Prostate gland (tissue), 2 donors: ENCODE measurements around the gene TBX10.
A peak's percentile ranks its signal among the peaks of the same experiment; 100 is the strongest.

ENCODE experiments used
- CTCF ChIP-seq, 4 experiments: fragments of 200-600 bp in 2 of 4; fragments of 450-650 bp in 2 of 4; sonication (generic) in 2 of 4; IDR thresholded peaks; 1 replicate in 3 of 4; 2 replicates in 1 of 4; pipeline ENCODE4 v1.5.1; 2016 to 2019; ENCODE audit warnings: antibody characterized with exemption in 4 of 4, mild to moderate bottlenecking in 2 of 4, moderate library complexity in 2 of 4
- POLR2A ChIP-seq: fragments of 450-650 bp; IDR thresholded peaks from one replicate; pipeline ENCODE4 v1.6.1; 2016; ENCODE audit warnings: antibody characterized with exemption, mild to moderate bottlenecking

GRCh38 chr11:67640021-67640757 lies 626 bp upstream of the TBX10 start:
- TF ChIP-seq POLR2A: no peak
- TF ChIP-seq CTCF (IDR thresholded peaks at IDR 0.05): peak in 3 of 4 experiments; percentile 29 to 60 (median 58)
